ENCODE data around the gene PLA2G4C.

DNA sequence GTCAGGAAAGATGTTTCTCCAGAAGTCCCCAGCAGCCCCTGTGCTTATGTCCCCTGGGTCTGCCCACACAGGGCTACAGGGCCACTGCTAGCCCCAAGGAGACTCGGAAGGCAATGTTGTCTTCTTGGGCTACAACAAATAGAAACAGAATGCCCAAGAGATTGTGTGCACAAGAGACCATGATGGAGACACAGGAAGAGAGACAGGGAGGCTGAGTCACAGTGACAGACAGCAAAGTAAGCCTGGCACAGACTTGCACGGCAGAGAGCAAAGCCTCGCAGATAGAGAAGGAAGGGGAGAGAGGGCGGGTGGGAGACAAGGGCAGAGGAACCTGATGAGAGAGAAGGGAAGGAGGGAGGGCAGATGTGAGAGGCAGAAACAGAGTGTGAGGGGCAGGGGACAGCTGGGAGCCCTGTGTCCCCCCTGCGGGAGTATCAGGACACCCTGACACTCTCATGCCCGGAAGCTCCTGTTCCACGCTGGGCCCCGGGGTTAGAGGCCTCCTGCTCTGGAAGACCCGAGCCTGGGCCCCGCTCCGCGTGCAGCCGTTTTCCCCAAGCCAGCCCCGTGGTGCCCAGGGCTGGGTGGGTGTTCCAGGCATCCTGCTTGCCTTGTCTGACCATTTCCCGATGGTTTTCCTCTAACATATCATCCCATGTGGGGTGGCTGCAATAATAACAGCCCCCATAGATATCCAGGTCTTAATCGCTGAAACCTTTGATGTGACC lies 2.7 kb upstream of the PLA2G4C start:
- no peak for TF ChIP-seq EZH2 (IDR thresholded peaks at IDR 0.05; ENCODE audit: borderline replicate concordance, low read length)
- TF ChIP-seq, protein P1, sequence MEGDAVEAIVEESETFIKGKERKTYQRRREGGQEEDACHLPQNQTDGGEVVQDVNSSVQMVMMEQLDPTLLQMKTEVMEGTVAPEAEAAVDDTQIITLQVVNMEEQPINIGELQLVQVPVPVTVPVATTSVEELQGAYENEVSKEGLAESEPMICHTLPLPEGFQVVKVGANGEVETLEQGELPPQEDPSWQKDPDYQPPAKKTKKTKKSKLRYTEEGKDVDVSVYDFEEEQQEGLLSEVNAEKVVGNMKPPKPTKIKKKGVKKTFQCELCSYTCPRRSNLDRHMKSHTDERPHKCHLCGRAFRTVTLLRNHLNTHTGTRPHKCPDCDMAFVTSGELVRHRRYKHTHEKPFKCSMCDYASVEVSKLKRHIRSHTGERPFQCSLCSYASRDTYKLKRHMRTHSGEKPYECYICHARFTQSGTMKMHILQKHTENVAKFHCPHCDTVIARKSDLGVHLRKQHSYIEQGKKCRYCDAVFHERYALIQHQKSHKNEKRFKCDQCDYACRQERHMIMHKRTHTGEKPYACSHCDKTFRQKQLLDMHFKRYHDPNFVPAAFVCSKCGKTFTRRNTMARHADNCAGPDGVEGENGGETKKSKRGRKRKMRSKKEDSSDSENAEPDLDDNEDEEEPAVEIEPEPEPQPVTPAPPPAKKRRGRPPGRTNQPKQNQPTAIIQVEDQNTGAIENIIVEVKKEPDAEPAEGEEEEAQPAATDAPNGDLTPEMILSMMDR (conservative IDR thresholded peaks at IDR 0.05 in 1 of 2, IDR thresholded peaks at IDR 0.05 in 1 of 2; ENCODE audit: extremely low read depth in 1 of 2, insufficient read depth in 1 of 2, low read depth in 1 of 2, low read length in 2 of 2): no peak

Measured in mammary epithelial cell (primary cell).